ENCODE measurements around the gene SAFB.

- TF ChIP-seq EP300 (IDR thresholded peaks at IDR 0.05; ENCODE audit: low read depth) (no peak), CTCF (IDR thresholded peaks at IDR 0.05) (no peak), POLR2A (IDR thresholded peaks at IDR 0.05) (no peak), POLR2AphosphoS5 (IDR thresholded peaks at IDR 0.05) (no peak)
Measured at GRCh38 chr19:5681391-5682106, 58.7 kb downstream of the SAFB start.

Measured in transverse colon (tissue), 4 donors.